Measurements from ENCODE around the gene CCDC97.

CCDC97 gene

GRCh38 chr19:41319500-41320184 is 9.7 kb downstream of the CCDC97 start:
- DNase-seq (ENCODE audit: low read depth in 2 of 3, low spot score in 1 of 3): no peak

DNA sequence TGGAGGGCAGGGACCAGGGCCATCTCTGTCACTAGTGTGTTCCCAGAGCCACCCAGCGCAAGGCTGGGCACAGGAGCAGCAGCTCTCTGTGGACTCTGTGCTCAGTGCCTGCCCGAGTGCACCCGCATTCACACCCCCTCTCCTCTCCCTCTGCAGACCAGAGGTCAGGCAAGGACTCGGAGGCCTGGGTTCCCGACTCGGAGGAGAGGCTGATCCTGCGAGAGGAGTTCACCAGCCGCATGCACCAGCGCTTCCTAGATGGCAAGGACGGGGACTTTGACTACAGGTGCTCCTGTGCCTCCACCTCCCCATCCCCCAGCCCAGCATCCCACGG is 10.2 kb downstream of the CCDC97 start:
- no peak for DNase-seq (ENCODE audit: low read depth in 2 of 3, low spot score in 1 of 3)

DNA sequence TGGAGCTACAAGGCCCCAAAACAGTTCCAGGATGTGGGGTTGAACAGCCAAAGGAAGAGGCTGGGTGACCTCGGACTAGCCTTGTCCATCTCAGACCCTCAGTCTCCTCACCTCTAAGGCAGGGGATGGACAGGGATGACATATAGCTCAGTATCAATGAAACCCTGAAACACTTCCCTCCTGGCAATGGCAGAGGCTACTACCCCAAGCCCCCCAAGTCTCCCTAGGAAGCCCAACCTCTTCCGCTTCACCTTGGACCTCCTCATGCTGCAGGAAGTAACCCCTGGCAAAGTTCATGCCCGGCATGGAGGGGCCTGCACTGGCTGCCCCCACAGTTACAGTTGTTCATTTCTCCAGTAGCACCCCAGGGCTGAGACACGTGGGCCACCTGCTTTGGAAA is 10.6 kb downstream of the CCDC97 start:
- DNase-seq (ENCODE audit: low read depth in 2 of 3, low spot score in 1 of 3): no peak

GRCh38 chr19:41321204-41321599 is 11.2 kb downstream of the CCDC97 start:
- DNase-seq (ENCODE audit: low read depth in 2 of 3, low spot score in 1 of 3): no peak

DNA sequence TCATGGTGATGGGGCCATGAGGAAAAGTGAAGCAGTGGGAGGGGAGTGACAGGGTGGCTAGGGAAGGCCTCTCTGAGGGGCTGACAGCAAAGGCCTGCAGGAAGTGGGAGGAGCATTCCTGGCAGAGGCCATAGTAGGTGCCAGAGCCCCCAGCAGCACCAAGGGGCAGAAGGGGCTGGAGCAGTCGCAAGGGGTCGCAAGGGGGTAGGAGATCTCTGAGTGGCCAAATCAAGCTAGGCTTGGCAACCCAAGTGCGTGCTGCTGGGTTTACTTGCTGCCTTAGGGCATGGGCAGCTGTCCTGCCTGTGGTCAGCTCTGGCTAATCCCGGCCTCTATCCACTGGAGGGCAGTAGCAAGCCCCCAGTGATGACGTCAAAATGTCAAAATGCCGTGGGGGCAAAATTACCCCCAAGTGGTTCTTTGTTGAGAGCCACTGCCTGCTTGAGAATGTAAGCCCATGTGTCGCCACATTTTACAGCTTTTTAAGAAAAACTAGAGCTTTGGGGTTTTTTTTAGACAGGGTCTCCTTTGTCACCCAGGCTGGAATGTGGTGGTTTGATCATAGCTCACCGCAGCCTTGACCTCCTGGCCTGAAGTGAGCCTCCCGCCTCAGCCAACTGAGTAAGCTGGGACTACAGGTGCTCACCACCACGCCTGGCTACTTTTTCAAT is 11.8 kb downstream of the CCDC97 start:
- DNase-seq (ENCODE audit: low read depth in 2 of 3, low spot score in 1 of 3): no peak

DNA sequence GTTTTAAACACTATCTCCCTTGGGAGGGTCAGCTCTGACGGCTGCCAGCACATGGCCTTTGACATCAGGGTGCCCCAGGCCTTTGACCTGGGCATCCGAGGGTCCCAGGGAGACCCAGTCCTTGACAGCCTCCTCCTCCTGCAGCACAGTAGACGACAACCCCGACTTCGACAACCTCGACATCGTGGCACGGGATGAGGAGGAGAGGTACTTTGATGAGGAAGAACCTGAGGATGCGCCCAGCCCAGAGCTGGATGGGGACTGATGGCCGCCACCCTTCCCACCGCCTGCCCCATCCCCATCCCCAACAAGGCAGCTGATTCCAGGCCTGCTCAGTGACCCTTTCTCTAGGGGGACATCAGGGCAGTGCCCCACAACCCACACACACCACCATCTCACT is 12.5 kb downstream of the CCDC97 start:
- no peak for DNase-seq (ENCODE audit: low read depth in 2 of 3, low spot score in 1 of 3)

- no peak for DNase-seq (ENCODE audit: low read depth in 2 of 3, low spot score in 1 of 3)
Measured at GRCh38 chr19:41323023-41323422, 13.1 kb downstream of the CCDC97 start.

DNA sequence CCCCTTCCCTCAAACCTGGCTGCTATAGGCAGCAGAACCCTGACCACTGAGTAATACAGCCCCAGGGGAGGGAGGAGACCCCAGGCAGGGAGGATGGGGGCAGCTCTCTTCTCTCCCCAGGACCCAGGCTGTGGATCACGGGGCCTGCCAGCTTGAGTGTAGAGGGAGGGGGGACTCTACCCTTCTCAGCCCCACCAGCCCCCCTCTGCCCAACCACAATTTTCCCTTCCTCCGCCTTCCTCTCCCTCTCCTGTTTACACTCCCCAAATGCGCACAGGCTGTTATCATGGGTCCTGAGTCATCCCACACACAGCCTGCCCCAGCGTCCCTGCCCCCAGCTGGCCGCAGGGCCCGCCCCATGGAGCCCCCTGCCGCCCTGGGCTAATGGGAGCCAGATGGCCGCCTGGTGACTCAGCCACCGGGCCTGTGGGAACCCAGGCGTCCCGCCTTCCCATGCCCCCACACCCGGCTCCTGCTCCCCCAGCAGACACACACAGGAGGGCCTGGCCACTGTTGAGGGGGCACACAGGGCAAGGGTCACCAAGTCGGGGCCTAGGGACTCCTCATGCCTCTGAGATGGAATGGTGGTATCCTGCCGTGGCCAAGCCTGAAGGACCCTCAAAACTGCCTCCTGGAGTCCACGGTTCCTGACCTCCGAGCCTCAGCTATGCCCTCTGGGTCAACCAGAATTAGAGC is 13.6 kb downstream of the CCDC97 start:
- DNase-seq (ENCODE audit: low read depth in 2 of 3, low spot score in 1 of 3): no peak

GRCh38 chr19:41324231-41324702 is 14.3 kb downstream of the CCDC97 start:
- DNase-seq (ENCODE audit: low read depth in 2 of 3, low spot score in 1 of 3): no peak

- no peak for DNase-seq (ENCODE audit: low read depth in 2 of 3, low spot score in 1 of 3)
Measured at GRCh38 chr19:41324921-41325639, 15.1 kb downstream of the CCDC97 start.

DNA sequence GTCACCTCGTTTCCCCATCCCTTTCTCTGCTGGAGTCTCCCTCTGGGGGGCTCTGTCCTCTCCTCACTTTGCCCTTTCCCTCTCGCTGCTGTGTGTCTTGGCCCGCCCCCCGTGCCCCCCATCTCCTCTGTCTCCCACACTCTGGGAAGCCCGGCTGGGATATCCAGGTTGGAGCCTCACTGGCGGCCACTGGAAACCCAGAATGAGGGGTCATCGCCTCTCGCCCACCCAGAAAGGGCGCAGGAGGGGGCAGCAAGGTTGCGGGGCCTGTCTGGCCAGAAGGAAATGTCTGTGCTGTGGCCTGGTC is 15.6 kb downstream of the CCDC97 start:
- DNase-seq (ENCODE audit: low read depth in 2 of 3, low spot score in 1 of 3): no peak

- no peak for DNase-seq (ENCODE audit: low read depth in 2 of 3, low spot score in 1 of 3)
Measured at GRCh38 chr19:41325947-41326706, 16.2 kb downstream of the CCDC97 start.

GRCh38 chr19:41327076-41327575 is 17.2 kb downstream of the CCDC97 start:
- no peak for DNase-seq (ENCODE audit: low read depth in 2 of 3, low spot score in 1 of 3)

GRCh38 chr19:41327576-41328156 is 17.7 kb downstream of the CCDC97 start:
- DNase-seq (ENCODE audit: low read depth in 2 of 3, low spot score in 1 of 3): peak; percentile 66 to 73 (median 71)

- DNase-seq (ENCODE audit: low read depth in 2 of 3, low spot score in 1 of 3): peak in 1 of 3 donors; percentile 54
Measured at GRCh38 chr19:41328157-41328841, 18.3 kb downstream of the CCDC97 start.

DNA sequence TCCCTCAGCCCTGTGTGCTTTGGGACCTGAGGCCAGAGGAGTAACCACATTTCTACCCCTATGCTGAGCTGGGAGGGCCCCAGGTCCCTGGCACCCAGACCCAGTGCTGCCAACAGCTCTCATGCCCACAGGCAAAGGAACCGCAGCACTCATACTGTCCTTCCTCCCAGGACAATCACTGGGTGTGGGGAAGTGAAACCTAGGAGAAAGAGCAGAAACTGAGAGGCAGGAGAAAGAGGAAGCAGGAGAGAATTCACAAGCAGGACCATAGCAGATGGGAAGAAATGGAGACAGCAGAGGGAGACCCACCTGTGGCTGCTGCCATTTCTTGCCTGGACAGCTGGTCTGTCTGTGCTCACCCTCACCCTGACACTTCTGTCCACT is 18.9 kb downstream of the CCDC97 start:
- no peak for DNase-seq (ENCODE audit: low read depth in 2 of 3, low spot score in 1 of 3)

DNA sequence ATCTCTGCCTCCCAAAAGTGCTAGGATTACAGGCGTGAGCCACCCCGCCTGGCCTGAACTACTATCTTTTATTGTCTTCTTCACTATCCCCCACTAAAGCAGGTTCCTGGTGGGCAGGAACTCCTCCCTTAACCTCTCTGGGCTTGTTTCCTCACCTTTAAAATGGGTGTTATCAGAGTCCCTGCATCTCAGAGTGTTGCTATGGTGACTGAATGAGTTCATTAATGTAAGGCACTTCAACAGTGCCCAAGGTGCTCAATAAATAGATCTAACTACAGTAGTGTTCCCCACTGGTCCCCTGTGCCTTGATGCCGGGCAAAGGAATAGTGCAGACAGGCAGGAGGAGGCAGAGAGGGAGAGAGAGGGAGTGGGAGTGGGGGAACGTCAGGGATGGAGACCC is 20.5 kb downstream of the CCDC97 start:
- DNase-seq (ENCODE audit: low read depth in 2 of 3, low spot score in 1 of 3): no peak

DNA sequence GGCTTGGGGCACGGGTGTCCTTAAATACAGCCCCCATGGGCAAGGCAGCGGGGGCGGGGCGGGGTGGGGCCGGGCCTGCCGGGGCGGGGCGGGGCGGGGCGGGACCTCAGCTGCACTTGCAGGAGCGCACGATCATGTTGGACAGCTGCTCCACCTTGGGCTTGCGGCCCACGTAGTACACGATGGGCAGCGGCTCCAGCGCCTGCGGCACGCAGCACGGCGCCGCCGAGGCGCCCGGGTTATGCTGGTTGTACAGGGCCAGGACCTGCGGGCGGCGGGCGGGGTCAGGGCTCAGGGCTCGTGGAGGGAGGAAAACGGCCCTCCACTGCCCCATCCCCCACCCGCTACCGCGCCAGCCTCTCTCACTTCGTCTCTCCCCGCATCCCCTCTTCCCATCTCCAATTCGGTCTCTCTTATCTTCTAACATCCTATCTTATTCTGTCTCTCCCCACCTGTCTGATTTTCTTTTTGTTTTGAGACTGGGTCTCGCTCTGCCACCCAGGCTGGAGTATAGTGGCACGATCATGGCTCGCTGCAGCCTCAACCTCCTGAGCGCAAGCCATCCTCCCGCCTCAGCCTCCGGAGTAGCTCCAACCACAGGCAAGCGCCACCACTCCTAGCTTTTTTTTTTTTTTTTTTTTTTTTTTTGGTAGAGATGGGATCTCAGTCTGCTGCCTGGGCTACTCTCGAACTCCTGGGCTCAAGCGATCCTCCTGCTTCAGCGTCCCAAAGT is 21.1 kb downstream of the CCDC97 start:
- no peak for DNase-seq (ENCODE audit: low read depth in 2 of 3, low spot score in 1 of 3)

DNA sequence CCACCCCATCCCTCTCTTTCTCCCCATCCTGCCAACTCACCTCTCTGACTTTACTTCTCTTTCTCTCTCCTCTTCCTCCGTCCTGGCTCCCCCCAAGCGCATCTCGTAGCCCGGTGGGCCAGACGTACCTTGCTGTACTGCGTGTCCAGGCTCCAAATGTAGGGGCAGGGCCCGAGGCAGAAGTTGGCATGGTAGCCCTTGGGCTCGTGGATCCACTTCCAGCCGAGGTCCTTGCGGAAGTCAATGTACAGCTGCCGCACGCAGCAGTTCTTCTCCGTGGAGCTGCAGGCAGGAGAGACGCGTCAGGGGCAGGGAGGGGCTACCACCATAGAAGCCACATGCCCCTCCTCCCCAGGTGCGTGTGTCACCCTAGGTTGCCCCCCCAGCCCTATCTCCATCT is 22.0 kb downstream of the CCDC97 start:
- DNase-seq (ENCODE audit: low read depth in 2 of 3, low spot score in 1 of 3): no peak
